HepG2 (cell line): ENCODE results near the gene SECTM1. TPM values are rescaled to one million over a fixed set of nuclear protein-coding genes. Genes with fewer than 3 reads are reported as not detected.

ENCODE experiments used
- BCL6 ChIP-seq: IDR thresholded peaks from 2 replicates; pipeline ENCODE4 v1.6.1; 2016; ENCODE audit warnings: missing genetic modification reagents, missing compliant biosample characterization
- CHD2 ChIP-seq: IDR thresholded peaks from 2 replicates; pipeline ENCODE4 v1.6.1; 2011; ENCODE audit warnings: low read depth, low read length, improper control_type of control experiment
- GATAD1 ChIP-seq: IDR thresholded peaks from 2 replicates; pipeline ENCODE4 v1.6.1; 2016; ENCODE audit warnings: missing genetic modification reagents, missing compliant biosample characterization
- MAFK ChIP-seq, 2 experiments: IDR thresholded peaks in 1 of 2; conservative IDR thresholded peaks in 1 of 2; 2 replicates each; pipeline ENCODE4 v1.6.1; 2011; ENCODE audit warnings: improper control_type of control experiment in 2 of 2, low read length in 2 of 2
- MEIS1 ChIP-seq: sonication (generic); formaldehyde crosslinking; IDR thresholded peaks from 2 replicates; pipeline ENCODE4 v1.9.0; 2021; ENCODE audit warnings: mild to moderate bottlenecking, missing genetic modification reagents, moderate library complexity, borderline replicate concordance
- SRF ChIP-seq: IDR thresholded peaks from 2 replicates; pipeline ENCODE4 v1.6.1; 2011; ENCODE audit warnings: mild to moderate bottlenecking, low read depth, low read length, moderate library complexity
- YEATS4 ChIP-seq: sonication (generic); formaldehyde crosslinking; IDR thresholded peaks from 2 replicates; pipeline ENCODE4 v1.4.0; 2020; ENCODE audit warnings: missing genetic modification reagents, borderline replicate concordance
- ZBTB7B ChIP-seq: sonication (generic); formaldehyde crosslinking; IDR thresholded peaks from 2 replicates; pipeline ENCODE4 v1.4.0; 2020; ENCODE audit warnings: missing genetic modification reagents
- ZFP41 ChIP-seq: sonication (generic); formaldehyde crosslinking; IDR thresholded peaks from 2 replicates; pipeline ENCODE4 v1.4.0; 2020; ENCODE audit warnings: mild to moderate bottlenecking, missing genetic modification reagents, borderline replicate concordance
- ZMYM2 ChIP-seq: sonication (generic); formaldehyde crosslinking; IDR thresholded peaks from 2 replicates; pipeline ENCODE4 v1.8.0; 2022; ENCODE audit warnings: mild to moderate bottlenecking, missing genetic modification reagents
- ZMYM3 ChIP-seq: sonication (generic); formaldehyde crosslinking; IDR thresholded peaks from 2 replicates; pipeline ENCODE4 v1.5.1; 2020; ENCODE audit warnings: mild to moderate bottlenecking, missing genetic modification reagents
- ZNF180 ChIP-seq: sonication (generic); formaldehyde crosslinking; IDR thresholded peaks from 2 replicates; pipeline ENCODE4 v1.4.0; 2020; ENCODE audit warnings: low read depth, missing genetic modification reagents, borderline replicate concordance
- ZNF232 ChIP-seq: sonication (generic); formaldehyde crosslinking; IDR thresholded peaks from 2 replicates; pipeline ENCODE4 v1.4.0; 2020; ENCODE audit warnings: missing genetic modification reagents, borderline replicate concordance
- ZNF331 ChIP-seq: sonication (generic); formaldehyde crosslinking; IDR thresholded peaks from 2 replicates; pipeline ENCODE4 v1.4.0; 2020; ENCODE audit warnings: missing genetic modification reagents
- ZNF33B ChIP-seq: sonication (generic); formaldehyde crosslinking; IDR thresholded peaks from 2 replicates; pipeline ENCODE4 v1.5.1; 2020; ENCODE audit warnings: mild to moderate bottlenecking, missing genetic modification reagents
- ZNF44 ChIP-seq: sonication (generic); formaldehyde crosslinking; IDR thresholded peaks from 2 replicates; pipeline ENCODE4 v1.5.1; 2020; ENCODE audit warnings: mild to moderate bottlenecking, missing genetic modification reagents
- ZNF567 ChIP-seq: sonication (generic); formaldehyde crosslinking; IDR thresholded peaks from 2 replicates; pipeline ENCODE4 v1.8.1; 2023; ENCODE audit warnings: mild to moderate bottlenecking, missing genetic modification reagents, borderline replicate concordance
- ZNF709 ChIP-seq: sonication (generic); formaldehyde crosslinking; IDR thresholded peaks from 2 replicates; pipeline ENCODE4 v1.5.0; 2020; ENCODE audit warnings: mild to moderate bottlenecking, missing genetic modification reagents
- ZNF792 ChIP-seq: IDR thresholded peaks from 2 replicates; pipeline ENCODE4 v1.6.1; 2016
- polyA plus RNA-seq, 8 experiments: library from polyadenylated mRNA; depleted of rRNA in 3 of 8; stranded (reverse) in 7 of 8; unstranded in 1 of 8; fragments of >200 nt; fragmentation: Illumina TruSeq in 4 of 8; extraction: Trizol in 4 of 8; gene quantifications; 2 replicates each; pipeline versions ENCODE4 v1.2.1 to v1.2.3, GENCODE V29; 2011 to 2016; ENCODE audit warnings: low read depth in 4 of 8, missing spikeins in 1 of 8, mixed read lengths in 1 of 8; ENCODE audit not compliant: insufficient read depth in 1 of 8
- total RNA-seq, 5 experiments: library from RNA; depleted of rRNA; stranded (reverse); fragments of >200 nt; fragmentation: Illumina TruSeq; extraction: Trizol; gene quantifications; 2 replicates each; pipeline ENCODE4 v1.2.3, GENCODE V29; 2016; ENCODE audit warnings: low read depth in 1 of 5
- TF ChIP-seq, protein P1 (sequence below): sonication (generic); formaldehyde crosslinking; IDR thresholded peaks from 2 replicates; pipeline ENCODE4 v1.4.0; 2020; ENCODE audit warnings: missing genetic modification reagents
- TF ChIP-seq, protein P2 (sequence below): sonication (generic); formaldehyde crosslinking; IDR thresholded peaks from 2 replicates; pipeline ENCODE4 v1.5.0; 2020; ENCODE audit warnings: mild to moderate bottlenecking, missing genetic modification reagents, borderline replicate concordance
- TF ChIP-seq, protein P3 (sequence below): sonication (generic); formaldehyde crosslinking; IDR thresholded peaks from 2 replicates; pipeline ENCODE4 v1.4.0; 2020; ENCODE audit warnings: mild to moderate bottlenecking, missing genetic modification reagents
- TF ChIP-seq, protein P4 (sequence below): sonication (generic); formaldehyde crosslinking; IDR thresholded peaks from 2 replicates; pipeline ENCODE4 v1.4.0; 2020; ENCODE audit warnings: missing genetic modification reagents, mild to moderate bottlenecking, borderline replicate concordance
- TF ChIP-seq, protein P5 (sequence below): IDR thresholded peaks from 2 replicates; pipeline ENCODE4 v1.6.1; 2012; ENCODE audit warnings: inconsistent platforms

The SECTM1 gene
- total and polyA plus RNA-seq, 2 of the 13 experiments (the other 11 are each of a cell fraction or from before 2014, with no cell fraction given), result 3.5 to 5.3 TPM

DNA sequence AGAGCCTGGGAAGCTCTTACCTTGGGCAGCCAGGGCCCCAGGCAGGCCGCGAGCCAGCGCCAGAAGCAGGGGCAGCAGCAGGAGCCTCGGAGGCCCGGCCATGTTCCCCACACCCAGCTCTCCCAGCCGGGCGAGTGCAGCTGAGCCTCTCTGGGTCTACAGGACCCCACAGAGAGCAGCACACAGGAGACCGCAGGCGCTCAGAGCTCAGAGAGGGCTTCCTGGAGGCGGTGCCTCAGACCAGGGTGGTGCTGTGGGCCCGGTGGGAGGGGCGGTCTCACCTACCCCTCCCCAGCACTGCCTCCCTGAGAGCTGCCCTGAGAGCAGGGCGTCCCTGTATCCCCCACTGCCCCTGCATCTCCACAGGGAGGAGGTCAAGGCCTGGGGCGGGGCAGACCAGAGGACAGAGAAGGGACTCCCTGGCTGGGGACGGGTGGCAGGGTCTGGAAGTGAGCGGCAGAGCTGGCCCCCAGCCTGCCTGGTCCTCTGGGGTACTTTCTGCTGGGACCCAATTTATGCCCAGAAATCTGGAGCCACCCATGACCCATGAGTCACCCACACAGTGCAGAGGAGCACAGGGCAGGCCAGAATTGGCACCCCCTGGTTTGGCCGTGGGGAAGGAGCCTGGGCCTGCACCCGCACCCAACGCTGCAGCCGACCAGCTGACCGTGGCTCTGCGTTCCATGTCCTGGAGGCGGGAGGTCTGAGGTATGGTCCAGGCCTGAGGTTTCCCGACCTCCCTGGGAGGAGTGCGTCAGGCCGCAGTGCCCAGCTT is 16.0 kb downstream of the SECTM1 start, which contains the start of gene CD7 (continued):
- TF ChIP-seq, protein P1, sequence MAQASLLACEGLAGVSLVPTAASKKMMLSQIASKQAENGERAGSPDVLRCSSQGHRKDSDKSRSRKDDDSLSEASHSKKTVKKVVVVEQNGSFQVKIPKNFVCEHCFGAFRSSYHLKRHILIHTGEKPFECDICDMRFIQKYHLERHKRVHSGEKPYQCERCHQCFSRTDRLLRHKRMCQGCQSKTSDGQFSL (CRISPR knock-in tag), result peak; percentile 91; the same call in 1 of the 2 replicates
- TF ChIP-seq ZNF567, result no peak
- peak; percentile 92 for TF ChIP-seq ZBTB7B
- TF ChIP-seq, protein P2, sequence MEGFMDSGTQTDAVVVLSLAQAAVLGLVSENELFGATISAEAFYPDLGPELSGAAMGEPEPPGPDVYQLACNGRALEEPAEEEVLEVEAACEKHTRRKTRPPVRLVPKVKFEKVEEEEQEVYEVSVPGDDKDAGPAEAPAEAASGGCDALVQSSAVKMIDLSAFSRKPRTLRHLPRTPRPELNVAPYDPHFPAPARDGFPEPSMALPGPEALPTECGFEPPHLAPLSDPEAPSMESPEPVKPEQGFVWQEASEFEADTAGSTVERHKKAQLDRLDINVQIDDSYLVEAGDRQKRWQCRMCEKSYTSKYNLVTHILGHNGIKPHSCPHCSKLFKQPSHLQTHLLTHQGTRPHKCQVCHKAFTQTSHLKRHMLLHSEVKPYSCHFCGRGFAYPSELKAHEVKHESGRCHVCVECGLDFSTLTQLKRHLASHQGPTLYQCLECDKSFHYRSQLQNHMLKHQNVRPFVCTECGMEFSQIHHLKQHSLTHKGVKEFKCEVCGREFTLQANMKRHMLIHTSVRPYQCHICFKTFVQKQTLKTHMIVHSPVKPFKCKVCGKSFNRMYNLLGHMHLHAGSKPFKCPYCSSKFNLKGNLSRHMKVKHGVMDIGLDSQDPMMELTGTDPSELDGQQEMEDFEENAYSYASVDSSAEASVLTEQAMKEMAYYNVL (CRISPR knock-in tag), result peak; percentile 81; the same call in 1 of the 2 replicates
- TF ChIP-seq ZNF232 (CRISPR knock-in tag), result no peak
- TF ChIP-seq, protein P3, sequence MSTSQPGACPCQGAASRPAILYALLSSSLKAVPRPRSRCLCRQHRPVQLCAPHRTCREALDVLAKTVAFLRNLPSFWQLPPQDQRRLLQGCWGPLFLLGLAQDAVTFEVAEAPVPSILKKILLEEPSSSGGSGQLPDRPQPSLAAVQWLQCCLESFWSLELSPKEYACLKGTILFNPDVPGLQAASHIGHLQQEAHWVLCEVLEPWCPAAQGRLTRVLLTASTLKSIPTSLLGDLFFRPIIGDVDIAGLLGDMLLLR (CRISPR knock-in tag), result peak; percentile 74; the same call in 1 of the 2 replicates
- TF ChIP-seq SRF, result no peak
- no peak for TF ChIP-seq ZNF709 (CRISPR knock-in tag)
- TF ChIP-seq YEATS4 (CRISPR knock-in tag), result no peak
- TF ChIP-seq ZNF180 (CRISPR knock-in tag), result no peak
- TF ChIP-seq MAFK (conservative IDR thresholded peaks at IDR 0.05 in 1 of 2, IDR thresholded peaks at IDR 0.05 in 1 of 2; ENCODE audit: low read length in 2 of 2), result no peak
- no peak for TF ChIP-seq ZNF792 (CRISPR knock-in tag)
- TF ChIP-seq CHD2, result no peak
- TF ChIP-seq, protein P4, sequence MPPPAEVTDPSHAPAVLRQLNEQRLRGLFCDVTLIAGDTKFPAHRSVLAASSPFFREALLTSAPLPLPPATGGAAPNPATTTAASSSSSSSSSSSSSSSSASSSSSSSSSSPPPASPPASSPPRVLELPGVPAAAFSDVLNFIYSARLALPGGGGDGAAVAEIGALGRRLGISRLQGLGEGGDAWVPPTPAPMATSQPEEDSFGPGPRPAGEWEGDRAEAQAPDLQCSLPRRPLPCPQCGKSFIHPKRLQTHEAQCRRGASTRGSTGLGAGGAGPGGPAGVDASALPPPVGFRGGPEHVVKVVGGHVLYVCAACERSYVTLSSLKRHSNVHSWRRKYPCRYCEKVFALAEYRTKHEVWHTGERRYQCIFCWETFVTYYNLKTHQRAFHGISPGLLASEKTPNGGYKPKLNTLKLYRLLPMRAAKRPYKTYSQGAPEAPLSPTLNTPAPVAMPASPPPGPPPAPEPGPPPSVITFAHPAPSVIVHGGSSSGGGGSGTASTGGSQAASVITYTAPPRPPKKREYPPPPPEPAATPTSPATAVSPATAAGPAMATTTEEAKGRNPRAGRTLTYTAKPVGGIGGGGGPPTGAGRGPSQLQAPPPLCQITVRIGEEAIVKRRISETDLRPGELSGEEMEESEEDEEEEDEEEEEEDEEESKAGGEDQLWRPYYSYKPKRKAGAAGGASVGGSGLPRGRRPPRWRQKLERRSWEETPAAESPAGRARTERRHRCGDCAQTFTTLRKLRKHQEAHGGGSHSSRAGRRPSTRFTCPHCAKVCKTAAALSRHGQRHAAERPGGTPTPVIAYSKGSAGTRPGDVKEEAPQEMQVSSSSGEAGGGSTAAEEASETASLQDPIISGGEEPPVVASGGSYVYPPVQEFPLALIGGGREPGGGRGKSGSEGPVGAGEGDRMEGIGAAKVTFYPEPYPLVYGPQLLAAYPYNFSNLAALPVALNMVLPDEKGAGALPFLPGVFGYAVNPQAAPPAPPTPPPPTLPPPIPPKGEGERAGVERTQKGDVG (CRISPR knock-in tag), result no peak
- 0 out of 2 replicates have a peak, but pooled peaks have one; percentile 16 for TF ChIP-seq BCL6 (CRISPR knock-in tag)
- no peak for TF ChIP-seq ZFP41
- peak; percentile 27; the same call in 1 of the 2 replicates for TF ChIP-seq ZNF33B (CRISPR knock-in tag)
- peak; percentile 93 for TF ChIP-seq ZMYM3
- TF ChIP-seq, protein P5, sequence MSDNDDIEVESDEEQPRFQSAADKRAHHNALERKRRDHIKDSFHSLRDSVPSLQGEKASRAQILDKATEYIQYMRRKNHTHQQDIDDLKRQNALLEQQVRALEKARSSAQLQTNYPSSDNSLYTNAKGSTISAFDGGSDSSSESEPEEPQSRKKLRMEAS, result peak; percentile 37; the same call in 1 of the 2 replicates
- TF ChIP-seq GATAD1 (CRISPR knock-in tag), result no peak
- TF ChIP-seq MEIS1 (CRISPR knock-in tag), result no peak
- no peak for TF ChIP-seq ZNF44
- TF ChIP-seq ZNF331, result peak; percentile 51; the same call in 1 of the 2 replicates
- TF ChIP-seq ZMYM2, result no peak
